HG03469 (cell line): ENCODE measurements around the gene ADCYAP1R1.

Experiments
- ATAC-seq: cut with Tn5 transposase; IDR thresholded peaks from one replicate; pipeline ENCODE4 v1.9.1; 2021; ENCODE audit warnings: mild to moderate bottlenecking, moderate library complexity, moderate number of reproducible peaks; ENCODE audit not compliant: unreplicated experiment

ADCYAP1R1 gene

DNA sequence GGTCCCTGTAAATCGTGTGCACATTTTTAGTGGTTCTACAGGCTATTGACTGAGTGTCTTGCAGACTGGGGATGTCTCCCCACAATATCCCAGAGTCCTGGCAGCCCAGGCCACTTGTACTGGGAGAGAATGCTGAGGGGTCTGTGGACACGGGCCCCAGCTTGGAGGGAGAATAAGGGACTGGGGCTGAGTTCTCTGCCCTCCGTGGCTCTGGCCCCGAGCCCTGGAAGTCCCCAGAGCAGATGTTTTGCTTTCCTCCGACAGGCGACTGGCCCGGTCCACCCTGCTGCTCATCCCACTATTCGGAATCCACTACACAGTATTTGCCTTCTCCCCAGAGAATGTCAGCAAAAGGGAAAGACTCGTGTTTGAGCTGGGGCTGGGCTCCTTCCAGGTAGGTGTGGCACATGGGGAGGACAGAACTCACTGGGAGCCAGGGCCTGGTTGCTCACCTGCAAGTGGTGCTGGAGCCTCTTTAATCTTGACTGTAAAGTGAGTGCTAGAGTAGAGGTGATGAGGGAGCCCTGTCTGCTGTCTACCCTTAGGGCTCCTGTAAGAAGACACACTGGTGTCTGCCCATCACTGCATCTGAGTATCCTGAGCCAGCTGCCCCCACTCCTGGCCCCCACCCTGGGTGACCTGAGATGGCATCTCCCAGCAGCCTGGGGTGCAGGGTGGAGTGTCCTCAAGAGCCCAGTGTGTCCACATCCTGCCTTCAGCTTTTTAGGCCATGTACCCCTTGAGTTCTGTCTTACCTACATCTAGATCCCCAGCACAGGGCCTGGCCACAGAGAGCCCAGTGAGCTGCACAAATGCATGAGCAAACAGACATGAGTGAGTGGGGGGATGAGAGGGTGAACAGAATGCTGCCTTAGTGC, 51.1 kb downstream of the ADCYAP1R1 start:
- ATAC-seq = no peak

DNA sequence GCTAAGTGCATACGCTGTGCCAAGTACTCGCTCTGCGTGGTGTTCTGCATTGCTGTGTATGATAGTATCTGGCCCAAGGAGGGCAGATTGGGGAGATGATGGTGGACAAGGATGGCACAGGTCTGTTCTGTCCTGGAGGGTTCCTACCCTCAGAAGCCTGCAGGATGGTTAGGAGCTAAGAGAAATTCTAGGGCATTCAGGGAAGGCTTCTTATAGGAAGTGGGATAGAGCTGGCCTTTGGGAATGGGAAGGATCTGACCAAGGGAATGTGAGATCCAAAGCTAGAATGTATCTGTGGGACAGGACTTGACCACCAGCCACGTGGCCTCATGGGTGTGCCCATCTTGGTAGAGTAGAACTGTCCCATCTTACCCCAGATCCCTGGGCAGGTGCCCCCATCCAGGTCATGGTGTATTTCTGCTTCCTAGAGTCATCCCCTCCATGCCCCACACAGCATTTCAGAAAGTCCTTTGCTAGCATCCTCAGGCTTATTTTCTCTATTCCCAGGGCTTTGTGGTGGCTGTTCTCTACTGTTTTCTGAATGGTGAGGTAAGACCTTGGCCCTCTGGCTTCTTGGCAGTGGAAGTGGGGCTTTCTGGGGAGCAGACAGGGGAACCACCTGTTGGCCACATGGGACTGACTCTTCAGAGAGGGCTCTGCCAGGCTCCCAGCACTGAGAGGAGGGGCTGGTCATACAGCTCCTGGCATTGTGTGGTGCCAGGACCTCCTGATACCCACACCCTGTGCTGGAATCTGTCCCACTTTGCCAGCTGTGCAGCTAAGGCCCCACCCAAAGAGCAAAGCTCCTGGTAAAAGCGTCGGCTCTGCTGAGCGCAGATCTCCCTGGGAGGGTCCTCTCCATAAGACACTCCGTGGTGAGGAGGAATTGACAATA, 52.5 kb downstream of the ADCYAP1R1 start:
- ATAC-seq = no peak

DNA sequence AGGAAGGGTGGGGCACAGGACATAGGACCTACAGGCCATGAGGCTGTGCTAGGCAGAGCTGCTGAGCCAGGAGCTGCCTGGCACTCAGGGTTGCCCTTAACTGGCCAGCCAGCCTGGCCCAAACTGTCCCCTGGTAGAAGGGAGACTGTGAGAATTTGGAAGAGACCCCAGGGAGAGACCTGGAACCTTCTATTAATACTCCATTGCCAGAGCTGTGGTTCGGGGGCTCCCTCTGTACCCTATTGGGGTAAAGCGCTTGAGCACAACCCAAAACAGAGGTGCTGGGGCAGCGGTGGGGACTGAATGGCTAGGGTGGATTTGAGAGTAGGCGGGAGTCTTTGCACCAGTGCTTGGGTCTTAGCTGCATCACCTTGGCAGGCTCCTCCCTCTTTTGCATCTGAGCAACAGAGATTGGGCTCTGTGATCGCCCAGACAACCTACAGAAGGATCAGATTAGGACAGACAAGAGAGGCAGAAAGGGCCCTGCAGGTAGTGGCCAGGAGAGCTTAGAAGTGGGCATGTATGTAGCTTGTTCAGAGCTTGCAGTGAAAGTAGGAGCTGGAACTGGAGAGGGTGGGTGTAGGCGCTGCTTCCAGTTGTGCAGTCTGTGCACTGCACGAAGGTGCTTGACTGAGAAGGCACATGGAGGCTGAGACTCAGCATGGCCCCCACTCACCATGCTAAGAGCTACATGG, 53.3 kb downstream of the ADCYAP1R1 start:
- ATAC-seq = no peak

DNA sequence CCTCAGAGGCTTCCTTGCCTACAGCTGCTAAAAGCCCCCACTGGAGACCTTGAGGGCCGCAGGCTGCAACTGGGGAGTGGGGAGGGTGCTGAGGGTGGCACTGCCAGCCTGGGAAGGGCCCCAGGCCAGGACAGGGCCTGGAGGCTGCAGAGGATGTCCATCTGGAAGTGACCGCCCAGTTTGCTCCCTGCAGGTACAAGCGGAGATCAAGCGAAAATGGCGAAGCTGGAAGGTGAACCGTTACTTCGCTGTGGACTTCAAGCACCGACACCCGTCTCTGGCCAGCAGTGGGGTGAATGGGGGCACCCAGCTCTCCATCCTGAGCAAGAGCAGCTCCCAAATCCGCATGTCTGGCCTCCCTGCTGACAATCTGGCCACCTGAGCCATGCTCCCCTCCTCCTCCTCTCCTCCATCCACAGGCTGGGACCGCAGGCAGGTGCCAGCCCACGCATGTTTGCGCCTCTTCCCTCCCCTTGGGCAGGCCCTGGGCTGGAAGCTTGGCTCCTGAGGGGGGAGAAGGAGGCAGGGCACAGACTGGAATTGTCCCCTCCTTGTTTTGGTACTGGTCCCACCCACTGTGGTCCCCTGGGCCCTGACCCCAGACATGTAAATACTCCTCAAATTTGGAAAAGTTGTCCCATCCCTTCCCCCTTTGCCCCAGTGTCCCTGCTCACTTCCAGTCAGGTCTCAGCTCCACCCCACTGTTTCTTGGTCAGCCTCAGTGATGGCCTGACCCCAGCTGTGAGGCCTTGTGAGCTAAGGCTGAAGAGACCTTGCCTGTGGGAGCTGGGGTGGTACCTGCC, 54.4 kb downstream of the ADCYAP1R1 start:
- no peak for ATAC-seq

DNA sequence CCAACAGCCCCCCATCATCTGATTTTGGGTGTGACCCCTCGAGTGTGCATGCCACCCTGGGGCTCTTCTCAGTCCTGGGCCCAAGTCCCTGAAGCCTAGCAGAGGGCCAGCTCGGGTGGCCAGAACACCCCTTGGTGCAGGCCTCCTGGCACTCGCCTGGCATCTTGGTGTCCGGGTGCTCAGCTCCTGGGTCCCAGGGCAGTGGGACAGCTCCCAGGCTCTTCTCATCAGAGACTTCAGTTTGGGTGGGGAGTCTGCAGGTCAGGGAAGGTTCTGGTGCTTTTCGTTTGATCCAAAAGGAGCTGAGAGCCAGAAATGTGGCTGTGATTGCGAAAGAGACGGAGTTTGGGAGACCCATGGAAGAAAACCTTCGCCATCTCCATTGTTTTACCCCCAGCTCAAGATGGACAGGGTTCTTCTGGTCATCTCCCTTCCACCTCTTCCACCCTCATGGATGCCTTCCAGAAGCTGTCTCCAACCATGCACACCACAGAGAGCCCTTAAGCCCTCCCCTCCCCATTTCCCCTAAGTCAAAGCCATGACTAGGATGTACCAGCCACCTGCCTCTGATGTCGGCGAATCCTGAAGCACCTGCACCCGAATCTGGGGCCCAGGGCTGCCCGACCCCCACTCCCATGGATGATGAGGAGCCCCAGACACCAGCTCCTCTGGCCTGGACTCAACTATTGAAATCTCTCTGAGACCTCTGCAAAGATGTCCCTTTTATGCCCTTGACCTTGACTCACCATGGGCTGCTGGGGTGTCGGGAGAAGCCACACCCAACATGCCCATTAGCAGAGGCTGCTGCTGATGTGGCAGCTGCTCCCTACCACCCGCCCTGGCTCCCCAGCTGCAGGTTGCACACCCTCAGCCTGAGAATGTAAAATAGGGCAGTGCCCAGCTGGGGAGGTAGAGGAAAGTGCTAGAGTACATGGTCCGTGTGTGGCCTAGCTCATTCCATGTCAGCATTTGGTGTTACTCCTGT, 55.3 kb downstream of the ADCYAP1R1 start:
- ATAC-seq = no peak

DNA sequence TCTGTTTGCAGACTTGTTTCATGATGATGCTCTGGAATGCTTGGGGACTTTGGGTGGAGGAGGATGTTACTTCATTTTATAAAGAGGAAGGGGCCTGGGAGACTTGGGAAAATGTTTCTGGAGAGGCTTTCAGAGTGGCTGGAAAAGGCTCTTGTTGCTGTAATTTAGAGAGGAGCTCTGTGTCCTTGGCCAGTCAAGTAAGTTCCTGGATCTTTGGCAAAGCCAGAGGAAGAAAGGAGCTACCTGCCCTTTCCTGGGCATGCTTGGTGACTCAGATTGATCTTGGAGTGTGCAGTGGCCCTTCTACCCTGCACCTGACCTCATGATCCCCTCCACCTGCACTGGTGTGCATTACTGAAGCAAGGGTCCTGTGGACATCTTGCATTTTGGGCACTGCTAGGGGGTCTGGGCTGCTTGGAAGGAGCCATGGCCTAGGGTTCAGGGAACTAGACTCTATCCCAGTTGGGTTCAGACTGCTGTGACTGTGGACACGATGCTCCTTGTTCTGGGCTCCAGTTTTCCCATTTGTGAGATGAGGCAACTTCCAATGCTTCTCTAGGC, 56.1 kb downstream of the ADCYAP1R1 start:
- no peak for ATAC-seq

DNA sequence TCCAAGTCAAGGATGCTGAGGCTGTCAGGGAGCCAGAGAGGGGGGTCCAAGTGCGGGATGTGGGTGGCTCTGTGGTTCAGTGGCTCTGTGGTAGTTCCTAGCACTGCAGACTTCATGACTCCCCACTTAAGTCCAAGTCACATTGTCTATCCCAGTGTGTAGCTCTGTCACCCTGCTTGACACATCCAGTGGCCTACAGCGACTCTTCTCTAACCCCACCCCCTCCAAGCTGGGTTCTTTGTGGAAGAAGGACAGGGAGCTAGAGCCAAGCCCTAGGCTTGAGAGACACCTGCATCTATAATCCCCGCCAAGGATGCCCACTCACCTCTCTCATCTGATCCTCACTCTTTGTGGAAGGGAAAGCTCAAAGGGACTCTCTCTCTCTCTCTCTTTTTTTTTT, 57.6 kb downstream of the ADCYAP1R1 start:
- ATAC-seq = no peak

DNA sequence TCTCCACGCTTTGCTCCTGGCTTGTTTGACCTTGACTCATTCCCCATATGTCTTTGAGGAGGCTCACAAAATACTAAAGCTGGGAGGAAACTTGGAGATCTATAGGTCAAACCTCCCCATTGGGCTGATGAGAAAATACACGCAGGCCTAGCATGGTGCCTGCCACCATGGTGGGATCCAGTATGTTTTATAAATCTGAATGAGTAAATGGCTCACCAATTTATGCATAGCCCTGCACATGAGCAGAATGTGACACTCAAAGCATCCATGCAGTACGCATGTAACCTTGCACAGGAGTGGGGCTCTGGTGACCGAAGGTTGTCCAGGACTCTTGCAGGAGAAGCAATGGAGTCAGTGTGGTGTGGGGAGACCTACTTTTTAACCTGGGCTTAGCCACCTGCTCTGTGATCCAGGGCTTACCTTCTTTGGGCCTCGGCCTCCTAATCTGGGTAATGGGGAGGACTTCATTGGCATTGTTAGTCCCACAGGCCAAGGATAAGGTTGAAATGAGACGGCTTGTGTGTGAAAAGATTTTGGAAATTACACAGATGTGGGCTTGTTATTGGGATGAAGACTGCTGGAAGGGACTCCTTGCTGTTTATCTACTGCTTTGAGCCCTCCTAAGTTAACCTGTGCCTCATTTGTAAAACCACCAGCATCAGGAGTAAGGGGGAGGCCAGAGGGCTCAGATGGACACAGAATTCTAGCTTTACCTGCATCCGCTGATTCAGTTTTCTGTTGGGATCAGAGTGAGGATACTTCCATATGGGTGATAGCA, 58.4 kb downstream of the ADCYAP1R1 start:
- ATAC-seq = no peak

DNA sequence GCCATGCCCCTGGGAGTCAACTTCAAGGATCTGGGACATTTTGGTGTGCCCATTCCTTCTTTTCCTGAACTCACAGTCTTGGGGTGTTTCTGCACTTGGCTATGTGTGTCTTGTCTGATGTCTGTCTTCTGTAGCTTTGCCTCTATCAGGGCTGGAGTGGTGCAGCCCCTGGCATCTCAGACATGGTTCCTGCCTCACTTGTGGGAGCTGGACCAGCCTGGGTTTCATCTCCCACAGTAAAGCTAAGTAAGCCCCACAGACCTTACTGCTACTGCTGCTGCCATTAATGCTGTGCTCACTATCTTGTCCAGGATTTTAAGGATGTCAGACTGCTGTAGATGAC, 59.0 kb downstream of the ADCYAP1R1 start:
- ATAC-seq = no peak

DNA sequence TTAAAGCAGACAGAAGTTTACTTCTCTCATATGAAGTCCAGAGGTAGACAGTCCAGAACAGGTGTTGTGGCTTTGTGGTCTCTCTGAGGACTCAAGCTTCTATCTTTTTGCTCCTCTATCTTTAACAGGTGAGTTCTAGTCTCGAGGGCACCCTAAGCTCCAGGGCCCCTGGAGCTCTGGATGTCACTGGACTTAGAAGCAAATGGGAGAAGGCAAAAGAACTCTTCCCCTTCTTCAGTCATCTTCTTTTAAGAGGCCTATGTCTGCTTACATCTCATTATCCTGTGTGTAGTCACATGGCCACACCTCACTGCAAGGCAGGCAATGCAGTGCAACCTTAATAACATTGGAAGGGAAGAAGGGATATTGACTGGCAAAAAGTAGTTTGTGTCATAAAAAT, 61.6 kb downstream of the ADCYAP1R1 start:
- ATAC-seq = no peak

DNA sequence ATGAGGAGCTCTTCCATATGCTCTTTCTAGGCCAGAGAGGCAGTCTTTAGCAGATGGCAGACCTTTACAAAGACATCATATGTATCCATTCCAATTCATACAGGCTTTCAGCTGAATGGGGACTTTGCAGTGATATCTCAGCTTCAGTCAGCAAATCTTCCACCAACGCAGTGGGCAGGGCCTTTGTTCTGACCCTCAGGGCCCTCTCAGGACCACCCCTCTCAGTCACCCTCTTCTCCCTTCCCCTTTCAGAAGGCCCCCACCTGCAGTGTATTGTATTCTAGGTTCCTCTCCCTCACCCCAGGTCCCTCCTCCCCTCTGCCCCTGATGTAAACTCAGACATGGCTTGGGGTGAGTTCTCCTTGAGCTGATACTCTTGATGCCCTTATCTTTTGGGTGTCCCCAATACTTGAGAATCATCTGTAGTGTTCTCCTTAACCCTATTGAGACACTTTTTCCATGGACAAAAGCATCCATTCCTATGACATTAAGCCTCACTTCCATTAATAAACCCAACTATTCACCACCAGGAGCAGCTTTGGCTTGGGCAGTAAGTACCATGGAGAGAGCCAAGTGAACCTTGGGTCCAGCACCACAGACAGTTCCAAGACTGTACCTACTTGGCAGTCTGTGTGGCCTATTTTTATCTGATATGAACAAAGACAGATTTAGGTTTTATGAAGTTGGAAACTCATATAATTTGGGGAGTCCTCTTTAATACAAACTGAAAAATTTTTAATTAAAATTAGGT, 62.7 kb downstream of the ADCYAP1R1 start:
- ATAC-seq = no peak

DNA sequence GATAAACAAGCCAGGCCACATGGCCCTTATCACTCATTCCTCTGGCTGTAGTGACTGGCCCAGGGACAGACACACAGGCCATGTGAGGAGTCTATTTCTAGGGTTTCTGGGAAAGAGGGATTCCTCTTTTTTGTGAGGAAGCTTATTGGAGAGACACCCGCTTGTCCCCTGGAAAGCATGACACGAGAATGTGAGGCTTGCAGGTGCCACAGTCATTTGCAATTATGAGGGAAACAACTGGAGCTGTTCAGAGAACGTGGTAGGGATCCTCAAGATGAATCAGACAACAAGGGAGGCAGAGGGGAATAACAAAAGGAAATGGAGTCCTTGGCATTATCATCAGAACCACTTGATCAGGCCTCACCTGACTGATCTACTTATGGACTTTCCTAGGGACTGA, 64.5 kb downstream of the ADCYAP1R1 start:
- ATAC-seq = no peak

DNA sequence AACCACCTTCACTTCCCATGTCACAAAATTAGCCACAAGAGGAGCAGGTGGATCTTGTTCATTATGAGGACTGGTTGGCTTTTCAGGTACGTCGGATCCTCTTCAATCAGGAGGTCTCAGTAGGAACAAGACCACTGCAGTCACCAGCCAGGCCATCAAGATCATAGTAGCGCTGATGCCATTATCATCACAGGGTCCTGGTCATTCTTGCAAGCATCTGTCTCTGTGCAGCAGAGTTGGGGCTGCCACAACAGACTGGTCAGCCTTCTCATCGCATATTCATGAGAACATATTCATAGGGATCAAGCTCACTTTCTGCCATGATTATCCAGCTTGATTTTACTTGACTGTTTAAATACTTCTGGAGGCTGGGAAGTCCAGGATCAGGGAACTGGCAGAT, 67.1 kb downstream of the ADCYAP1R1 start:
- ATAC-seq = no peak

DNA sequence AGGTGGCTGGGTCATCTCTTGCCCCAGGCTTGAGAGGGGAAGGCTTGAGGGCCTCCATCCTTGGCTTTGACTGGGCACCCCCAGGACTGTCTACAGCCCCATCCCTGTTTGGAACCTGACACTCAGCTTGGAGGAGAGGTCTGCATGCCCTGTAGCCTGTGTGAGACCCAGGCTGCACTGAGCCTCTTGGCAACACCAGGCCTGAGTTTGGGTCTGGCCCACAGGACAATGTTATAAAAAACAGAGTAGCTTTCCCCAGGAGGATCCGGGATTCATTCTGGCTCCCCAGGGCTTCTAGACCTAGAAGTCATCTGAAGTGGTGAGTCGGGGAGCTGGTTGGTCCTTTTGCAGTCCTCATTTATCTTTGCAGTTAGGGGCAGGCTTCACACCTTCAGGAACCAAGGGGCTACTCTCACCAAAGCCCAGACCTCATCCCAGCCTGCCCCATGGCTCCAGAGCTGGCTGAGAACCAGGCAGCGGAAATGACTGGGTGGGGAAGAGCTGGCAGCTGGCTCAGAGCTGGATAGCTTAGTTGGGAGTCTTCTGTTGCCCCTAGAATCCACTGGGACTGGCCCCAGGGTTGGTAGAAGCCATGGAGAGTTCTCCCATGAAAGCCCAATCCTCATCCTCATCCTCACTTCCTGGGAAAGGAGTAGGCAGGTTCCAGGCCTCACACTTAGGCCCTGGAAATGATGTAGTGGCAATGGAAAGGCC, 68.8 kb downstream of the ADCYAP1R1 start:
- no peak for ATAC-seq

DNA sequence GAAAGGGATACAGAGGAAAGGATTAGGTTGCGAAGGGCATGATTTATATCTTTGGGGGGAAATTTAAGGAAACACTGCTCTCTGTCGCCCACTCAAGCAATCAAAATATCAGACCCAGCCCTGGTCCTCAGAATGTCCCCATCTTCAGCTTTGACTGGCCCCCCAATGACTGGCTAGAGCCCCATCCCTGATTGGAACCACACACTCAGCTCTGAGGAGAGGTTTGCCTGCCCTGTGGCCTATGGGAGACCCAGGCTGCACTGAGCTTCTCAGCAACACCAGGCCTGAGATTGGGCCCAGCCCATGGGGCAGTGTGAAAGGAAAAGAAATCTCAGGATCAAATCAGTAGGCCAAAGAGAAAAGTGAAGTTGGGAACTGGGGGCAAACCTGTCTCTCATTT, 69.5 kb downstream of the ADCYAP1R1 start:
- ATAC-seq = no peak

DNA sequence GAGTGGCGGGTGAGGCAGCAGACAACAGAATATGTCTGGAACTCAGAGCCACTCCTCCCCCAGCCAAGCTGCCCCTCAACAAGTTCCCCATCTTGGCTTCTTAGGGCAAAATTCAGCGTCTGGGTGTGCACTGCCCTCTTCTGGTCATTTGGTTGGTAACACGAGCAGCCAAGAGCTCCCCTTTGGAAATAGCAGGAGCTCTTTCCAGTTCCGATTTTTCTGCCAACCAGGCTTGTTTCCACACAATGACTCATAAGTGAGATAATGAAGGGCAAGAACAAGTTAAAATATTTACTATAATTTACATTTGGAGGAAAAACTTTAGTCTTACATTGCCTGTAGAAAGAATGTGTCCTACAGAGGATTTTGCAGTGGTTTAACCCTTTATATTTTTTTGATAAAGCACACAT, 70.5 kb downstream of the ADCYAP1R1 start:
- ATAC-seq = no peak

DNA sequence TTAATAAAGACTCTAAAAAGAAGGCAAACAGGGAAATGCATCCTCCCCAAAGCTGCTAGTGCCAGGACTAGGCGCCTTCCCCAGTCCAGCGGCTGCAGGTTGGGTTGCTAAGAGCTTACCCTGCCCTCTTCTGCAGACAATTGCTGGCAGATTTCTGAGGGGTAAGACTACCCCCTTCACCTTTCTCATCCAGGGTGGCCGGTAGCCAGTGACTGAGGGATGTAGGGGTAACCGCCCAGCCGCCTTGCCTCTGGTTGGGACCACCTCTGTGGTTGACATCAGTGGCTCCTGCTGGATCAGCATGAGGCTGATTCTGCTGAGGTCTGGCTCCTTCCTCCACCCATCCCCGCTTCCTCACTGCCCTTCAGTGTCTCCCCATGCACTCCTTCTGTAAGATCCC, 71.2 kb downstream of the ADCYAP1R1 start:
- no peak for ATAC-seq
